Activated naive CD4-positive, alpha-beta T cell treated with anti-CD3 and anti-CD28 coated beads, Interleukin-2, amount 10 ng/mL, durations not matched to agents 7 days and 5 days (primary cell): ENCODE results near the gene ENTPD8.

ENCODE experiments used
- CTCF ChIA-PET: fragments of 350-600 bp; sonication (Branson Sonifier 250); formaldehyde crosslinking; loops from one replicate; lab custom pipeline; 2021; ENCODE audit warnings: antibody characterized with exemption; lab: Charles Lee
- DNase-seq: peaks from one replicate; pipeline ENCODE4 v3.0.0-alpha.2; 2020
- H3K27ac Mint-ChIP-seq: one replicate; pipeline ENCODE4 v1.8.0; 2021; ENCODE audit warnings: mild to moderate bottlenecking, moderate library complexity, mixed read lengths
- H3K27me3 Mint-ChIP-seq: one replicate; pipeline ENCODE4 v1.8.0; 2021; ENCODE audit warnings: mild to moderate bottlenecking, mixed read lengths
- H3K36me3 Mint-ChIP-seq: one replicate; pipeline ENCODE4 v1.8.0; 2021; ENCODE audit warnings: mixed read lengths
- H3K4me1 Mint-ChIP-seq: one replicate; pipeline ENCODE4 v1.8.0; 2021; ENCODE audit warnings: mixed read lengths
- H3K4me3 Mint-ChIP-seq: one replicate; pipeline ENCODE4 v1.8.0; 2021; ENCODE audit warnings: mild to moderate bottlenecking, moderate library complexity, mixed read lengths
- H3K9me3 Mint-ChIP-seq: one replicate; pipeline ENCODE4 v1.8.0; 2021; ENCODE audit warnings: mixed read lengths

The ENTPD8 gene

GRCh38 chr9:137429546-137429890 lies 11.6 kb downstream of the ENTPD8 start:
- H3K27me3 Mint-ChIP-seq, result peaks cover 16% of the 10 kb centered on the region
- H3K36me3 Mint-ChIP-seq, result no peaks in the 10 kb centered on the region
- DNase-seq, result no peak
- no peak overlapping the region for H3K27ac Mint-ChIP-seq
- H3K4me1 Mint-ChIP-seq, result peaks cover 1% of the 10 kb centered on the region
- no peaks in the 10 kb centered on the region for H3K9me3 Mint-ChIP-seq
- CTCF ChIA-PET, result no interaction called here
- no peak overlapping the region for H3K4me3 Mint-ChIP-seq

- CTCF ChIA-PET, result no interaction called here
- no peak overlapping the region for H3K4me3 Mint-ChIP-seq
- no peaks in the 10 kb centered on the region for H3K9me3 Mint-ChIP-seq
- peaks cover 21% of the 10 kb centered on the region for H3K27me3 Mint-ChIP-seq
- peaks cover 3% of the 10 kb centered on the region for H3K4me1 Mint-ChIP-seq
- no peak for DNase-seq
- no peak overlapping the region for H3K27ac Mint-ChIP-seq
- no peaks in the 10 kb centered on the region for H3K36me3 Mint-ChIP-seq
These were observed 12.2 kb downstream of the ENTPD8 start for GRCh38 chr9:137428841-137429545.

- CTCF ChIA-PET, result no interaction called here
- H3K27me3 Mint-ChIP-seq, result peaks cover 24% of the 10 kb centered on the region
- no peaks in the 10 kb centered on the region for H3K36me3 Mint-ChIP-seq
- DNase-seq, result no peak
- no peak overlapping the region for H3K4me3 Mint-ChIP-seq
- no peaks in the 10 kb centered on the region for H3K9me3 Mint-ChIP-seq
- H3K27ac Mint-ChIP-seq, result no peak overlapping the region
- H3K4me1 Mint-ChIP-seq, result peaks cover 3% of the 10 kb centered on the region
These were observed 12.9 kb downstream of the ENTPD8 start for GRCh38 chr9:137428311-137428630.

GRCh38 chr9:137427454-137428310 lies 13.5 kb downstream of the ENTPD8 start:
- CTCF ChIA-PET, result no interaction called here

GRCh38 chr9:137426018-137426681 lies 15.0 kb downstream of the ENTPD8 start:
- Mint-ChIP-seq H3K4me3 (no peak overlapping the region), H3K27ac (no peak overlapping the region)
- DNase-seq, result no peak

More at GRCh38 chr9:137427454-137428310, 13.5 kb downstream of the ENTPD8 start:
- H3K36me3 Mint-ChIP-seq, result no peaks in the 10 kb centered on the region
- peaks cover 3% of the 10 kb centered on the region for H3K4me1 Mint-ChIP-seq
- no peak overlapping the region for H3K27ac Mint-ChIP-seq
- H3K9me3 Mint-ChIP-seq, result no peaks in the 10 kb centered on the region
- no peak overlapping the region for H3K4me3 Mint-ChIP-seq
- peaks cover 24% of the 10 kb centered on the region for H3K27me3 Mint-ChIP-seq
- DNase-seq, result no peak

GRCh38 chr9:137423514-137424291 lies 17.5 kb downstream of the ENTPD8 start:
- H3K9me3 Mint-ChIP-seq, result no peaks in the 10 kb centered on the region
- H3K36me3 Mint-ChIP-seq, result peaks cover 5% of the 10 kb centered on the region
- no peak for DNase-seq
- peaks cover 24% of the 10 kb centered on the region for H3K27me3 Mint-ChIP-seq
- no peak overlapping the region for H3K27ac Mint-ChIP-seq
- peaks cover 16% of the 10 kb centered on the region for H3K4me1 Mint-ChIP-seq
- H3K4me3 Mint-ChIP-seq, result peak overlapping the region; percentile 26
- CTCF ChIA-PET, result interaction anchor here (0.9 to 1.7 kb wide), 2 partner anchors 38 to 68 kb away, joined by 4 read pairs; no protein-coding TSS in a partner anchor

More at GRCh38 chr9:137426018-137426681, 15.0 kb downstream of the ENTPD8 start:
- Mint-ChIP-seq H3K36me3 (peaks cover 5% of the 10 kb centered on the region), H3K27me3 (peaks cover 24% of the 10 kb centered on the region), H3K4me1 (peaks cover 14% of the 10 kb centered on the region), H3K9me3 (no peaks in the 10 kb centered on the region)
- CTCF ChIA-PET, result no interaction called here

GRCh38 chr9:137422604-137423513 lies 18.3 kb downstream of the ENTPD8 start, which contains the start of the genes EXD3 and NOXA1:
Gene EXD3, minus strand, starts transcription at chr9:137423162. Its CDS starts 27,805 bp downstream, at chr9:137395357.
Gene NOXA1, plus strand, starts transcription at chr9:137423393. Its CDS starts 137 bp downstream, at chr9:137423530.
- Mint-ChIP-seq H3K9me3 (no peaks in the 10 kb centered on the region), H3K4me3 (peak within 1 kb of the TSS; percentile 86)
- CTCF ChIA-PET, result interaction anchor here (0.6 to 1.7 kb wide), 6 partner anchors 9 to 69 kb away, joined by 3 to 6 read pairs (median 4); no protein-coding TSS in a partner anchor

GRCh38 chr9:137421838-137422603 lies 19.1 kb downstream of the ENTPD8 start:
- Mint-ChIP-seq H3K36me3 (peaks cover 5% of the 10 kb centered on the region), H3K27me3 (peaks cover 24% of the 10 kb centered on the region), H3K9me3 (no peaks in the 10 kb centered on the region), H3K27ac (peak overlapping the region; percentile 60), H3K4me3 (peak overlapping the region; percentile 86), H3K4me1 (peaks cover 16% of the 10 kb centered on the region)
- no peak for DNase-seq
- CTCF ChIA-PET, result interaction anchor here (1.0 to 1.7 kb wide), 3 partner anchors 10 to 40 kb away, joined by 3 to 6 read pairs (median 4); no protein-coding TSS in a partner anchor

More at GRCh38 chr9:137422604-137423513, 18.3 kb downstream of the ENTPD8 start, which contains the start of the genes EXD3 and NOXA1:
- Mint-ChIP-seq H3K4me1 (peaks cover 16% of the 10 kb centered on the region), H3K27ac (peak within 1 kb of the TSS; percentile 60), H3K36me3 (peaks cover 5% of the 10 kb centered on the region), H3K27me3 (peaks cover 24% of the 10 kb centered on the region)
- DNase-seq, result peak; percentile 95

GRCh38 chr9:137417161-137418021 lies 23.8 kb downstream of the ENTPD8 start:
- Mint-ChIP-seq H3K27ac (no peak overlapping the region), H3K36me3 (peaks cover 4% of the 10 kb centered on the region), H3K4me3 (peak overlapping the region; percentile 68), H3K9me3 (no peaks in the 10 kb centered on the region), H3K4me1 (peaks cover 19% of the 10 kb centered on the region), H3K27me3 (no peaks in the 10 kb centered on the region)
- DNase-seq, result peak; percentile 35
- CTCF ChIA-PET, result no interaction called here

- H3K27me3 Mint-ChIP-seq, result no peaks in the 10 kb centered on the region
- H3K27ac Mint-ChIP-seq, result no peak overlapping the region
- CTCF ChIA-PET, result no interaction called here
- no peaks in the 10 kb centered on the region for H3K9me3 Mint-ChIP-seq
- no peak for DNase-seq
- peak overlapping the region; percentile 28 for H3K4me3 Mint-ChIP-seq
- peaks cover 12% of the 10 kb centered on the region for H3K4me1 Mint-ChIP-seq
- H3K36me3 Mint-ChIP-seq, result no peaks in the 10 kb centered on the region
These were observed 24.5 kb downstream of the ENTPD8 start for GRCh38 chr9:137416563-137417151.

GRCh38 chr9:137416006-137416562 lies 25.1 kb downstream of the ENTPD8 start:
- Mint-ChIP-seq H3K4me3 (no peak overlapping the region), H3K9me3 (no peaks in the 10 kb centered on the region), H3K36me3 (no peaks in the 10 kb centered on the region), H3K27ac (no peak overlapping the region), H3K4me1 (peaks cover 9% of the 10 kb centered on the region), H3K27me3 (peaks cover 3% of the 10 kb centered on the region)
- DNase-seq, result no peak
- CTCF ChIA-PET, result no interaction called here
